Thyroid gland (tissue), 4 donors: ENCODE measurements around the gene NR3C1.

ENCODE experiments used
- CTCF ChIP-seq, 6 experiments: fragments of 200-600 bp in 3 of 6; fragments of 450-650 bp in 3 of 6; sonication (generic) in 3 of 6; IDR thresholded peaks; one replicate each; pipeline ENCODE4 v1.5.1; 2016 to 2019; ENCODE audit warnings: antibody characterized with exemption in 6 of 6, mild to moderate bottlenecking in 2 of 6, inconsistent platforms in 1 of 6, moderate library complexity in 1 of 6
- POLR2A ChIP-seq, 2 donors: fragments of 450-650 bp; IDR thresholded peaks; one replicate each; pipeline ENCODE4 v1.6.1; 2017; ENCODE audit warnings: antibody characterized with exemption in 2 of 2, mild to moderate bottlenecking in 2 of 2, moderate library complexity in 1 of 2

- TF ChIP-seq CTCF (IDR thresholded peaks at IDR 0.05) (no peak), POLR2A (IDR thresholded peaks at IDR 0.05) (no peak)
Observed at GRCh38 chr5:143434261-143435209, 31.0 kb upstream of the NR3C1 start.
